ES-I3 (cell line): Measurements from ENCODE around the gene RRM2.
"Not testable (repeated sequence)": the region's sequence is repeated elsewhere in the genome, so short reads cannot be mapped to it uniquely, and the experiment has no call there.

Experiments
- H3K36me3 ChIP-seq: 2 replicates; pipeline ENCODE4 v1.6.1; 2013; ENCODE audit warnings: mild to moderate bottlenecking, low read length, control low read depth, moderate library complexity; ENCODE audit not compliant: insufficient read depth
- H3K4me1 ChIP-seq: 2 replicates; pipeline ENCODE4 v1.6.1; 2013; ENCODE audit warnings: mild to moderate bottlenecking, control low read depth, low read length; ENCODE audit not compliant: insufficient read depth
- H3K9ac ChIP-seq: 2 replicates; pipeline ENCODE4 v1.6.1; 2013; ENCODE audit warnings: low read depth, mild to moderate bottlenecking, low read length, moderate library complexity
- H3K9me3 ChIP-seq: 2 replicates; pipeline ENCODE4 v1.6.1; 2013; ENCODE audit warnings: mild to moderate bottlenecking, low read length, moderate library complexity; ENCODE audit not compliant: control insufficient read depth, insufficient read depth

The RRM2 gene

DNA sequence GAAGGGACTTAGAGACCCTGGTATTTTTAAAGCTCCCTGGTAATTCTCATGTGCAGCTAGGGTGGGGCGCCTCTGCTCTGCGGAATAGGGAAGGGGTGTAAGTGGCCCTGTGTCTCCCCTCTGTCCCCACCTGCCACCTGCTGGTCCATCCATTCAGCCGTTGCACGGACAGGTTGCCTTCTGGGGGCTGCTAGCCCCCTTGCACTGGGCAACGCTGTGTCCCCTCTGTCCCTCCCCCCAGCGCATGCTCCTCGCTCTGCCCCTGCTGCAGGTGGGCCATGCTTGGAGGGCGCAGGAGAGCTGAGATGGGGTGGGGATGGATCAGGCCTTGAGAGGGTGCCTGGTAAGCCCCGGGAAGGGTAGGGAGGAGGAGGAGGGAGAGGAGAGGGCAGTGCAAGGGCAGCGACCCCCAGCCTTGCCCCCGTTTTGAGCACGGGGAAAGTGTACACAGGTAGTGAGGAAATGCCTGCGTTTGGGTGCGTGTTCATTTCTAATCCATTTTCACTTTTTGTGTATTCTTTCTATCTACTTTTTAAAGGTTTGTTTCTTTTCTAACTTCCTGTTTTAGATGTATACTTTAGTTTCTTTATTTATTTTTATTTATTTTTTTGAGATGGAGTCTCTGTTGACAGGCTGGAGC is 23.9 kb downstream of the RRM2 start:
- Histone ChIP-seq H3K9ac (no peak overlapping the region), H3K36me3 (no peaks in the 10 kb centered on the region), H3K9me3 (no peaks in the 10 kb centered on the region), H3K4me1 (no peaks in the 10 kb centered on the region)

GRCh38 chr2:10147050-10147660 is 24.6 kb downstream of the RRM2 start:
- not testable (repeated sequence) for H3K9me3 ChIP-seq, H3K4me1 ChIP-seq, H3K36me3 ChIP-seq, H3K9ac ChIP-seq

- Histone ChIP-seq H3K9ac (no peak overlapping the region), H3K36me3 (no peaks in the 10 kb centered on the region; the same call in 1 of the 2 replicates)
Observed at GRCh38 chr2:10148268-10148667, 25.7 kb downstream of the RRM2 start.

GRCh38 chr2:10149635-10150034 is 27.1 kb downstream of the RRM2 start:
- Histone ChIP-seq H3K9ac (no peak overlapping the region), H3K4me1 (no peaks in the 10 kb centered on the region), H3K9me3 (no peaks in the 10 kb centered on the region), H3K36me3 (no peaks in the 10 kb centered on the region; the same call in 1 of the 2 replicates)

More at GRCh38 chr2:10148268-10148667, 25.7 kb downstream of the RRM2 start:
- Histone ChIP-seq H3K4me1 (no peaks in the 10 kb centered on the region), H3K9me3 (no peaks in the 10 kb centered on the region)

- H3K9me3 ChIP-seq = no peaks in the 10 kb centered on the region
- H3K9ac ChIP-seq = no peak overlapping the region
- H3K4me1 ChIP-seq = no peaks in the 10 kb centered on the region
- H3K36me3 ChIP-seq = no peaks in the 10 kb centered on the region; the same call in 1 of the 2 replicates
Observed at GRCh38 chr2:10150436-10150835, 27.9 kb downstream of the RRM2 start.

- Histone ChIP-seq H3K9me3 (no peaks in the 10 kb centered on the region), H3K9ac (no peak overlapping the region), H3K36me3 (no peaks in the 10 kb centered on the region; the same call in 1 of the 2 replicates), H3K4me1 (no peaks in the 10 kb centered on the region)
Observed at GRCh38 chr2:10151462-10151861, 28.9 kb downstream of the RRM2 start.

- Histone ChIP-seq H3K36me3 (no peaks in the 10 kb centered on the region; the same call in 1 of the 2 replicates), H3K9me3 (no peaks in the 10 kb centered on the region), H3K4me1 (no peaks in the 10 kb centered on the region), H3K9ac (no peak overlapping the region)
Observed at GRCh38 chr2:10157293-10157692, 34.8 kb downstream of the RRM2 start.

DNA sequence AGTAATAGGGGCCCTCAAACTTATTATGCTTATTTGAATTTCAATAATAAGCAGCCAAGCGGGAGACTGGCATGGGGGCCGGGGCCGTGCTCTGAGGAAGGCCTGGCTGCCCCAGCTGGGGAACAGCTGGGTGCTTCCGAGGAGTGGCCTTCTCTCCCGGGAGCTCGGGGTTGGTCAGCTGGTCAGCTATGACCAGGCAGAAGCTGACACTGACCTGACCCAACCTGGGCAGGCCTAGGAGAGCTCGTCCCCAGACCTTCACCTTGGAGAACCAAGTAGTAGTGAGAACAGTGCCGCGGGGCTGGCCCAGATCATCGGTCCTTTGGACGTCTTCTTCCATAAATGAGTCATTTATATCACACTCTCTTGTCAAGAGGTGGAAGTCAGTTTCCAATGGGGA is 36.1 kb downstream of the RRM2 start:
- H3K36me3 ChIP-seq = no peaks in the 10 kb centered on the region; the same call in 1 of the 2 replicates
- H3K9me3 ChIP-seq = no peaks in the 10 kb centered on the region
- no peak overlapping the region for H3K9ac ChIP-seq
- H3K4me1 ChIP-seq = no peaks in the 10 kb centered on the region

GRCh38 chr2:10159086-10159485 is 36.5 kb downstream of the RRM2 start:
- H3K36me3 ChIP-seq = no peaks in the 10 kb centered on the region; the same call in 1 of the 2 replicates
- no peaks in the 10 kb centered on the region for H3K9me3 ChIP-seq
- no peak overlapping the region for H3K9ac ChIP-seq
- H3K4me1 ChIP-seq = no peaks in the 10 kb centered on the region

- Histone ChIP-seq H3K4me1 (no peaks in the 10 kb centered on the region), H3K9me3 (no peaks in the 10 kb centered on the region), H3K36me3 (no peaks in the 10 kb centered on the region; the same call in 1 of the 2 replicates)
Observed at GRCh38 chr2:10159581-10160131, 37.1 kb downstream of the RRM2 start.

DNA sequence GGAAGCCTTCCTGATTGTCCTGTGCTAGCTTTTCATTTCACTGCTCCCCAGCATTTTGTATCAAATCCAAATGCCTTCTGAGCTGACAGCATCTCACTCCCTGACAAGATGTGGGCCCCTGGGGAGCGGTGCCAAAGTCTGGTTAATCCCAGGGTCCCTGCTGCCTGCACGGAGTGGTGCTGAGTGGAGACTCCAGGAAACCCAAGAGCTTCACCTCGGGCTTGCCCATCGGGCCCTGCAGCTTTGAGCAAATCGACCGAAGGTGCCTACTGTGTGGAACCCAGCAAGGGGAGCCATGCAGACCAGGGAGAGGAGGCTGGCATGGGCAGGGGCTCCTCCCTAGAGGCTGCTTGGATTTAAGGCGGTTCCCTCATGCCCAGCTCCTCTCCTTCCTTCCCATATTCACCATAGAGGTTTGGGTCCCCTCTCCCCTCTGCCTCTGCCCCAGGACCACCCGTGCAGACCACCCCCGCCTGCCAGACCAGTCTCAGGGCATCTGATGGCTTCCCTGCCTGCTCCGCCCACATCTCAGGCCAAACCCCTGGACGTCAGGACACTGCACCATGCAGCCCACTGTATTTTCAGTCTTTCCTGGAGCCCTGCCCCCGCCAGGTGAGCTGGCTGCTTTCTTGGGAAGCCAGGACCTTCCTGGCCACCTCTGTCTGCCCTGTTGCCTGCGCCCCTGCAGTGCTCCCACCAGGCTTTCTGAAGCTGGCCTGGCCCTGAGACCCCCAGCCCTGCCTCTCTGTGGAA is 37.8 kb downstream of the RRM2 start:
- no peaks in the 10 kb centered on the region; the same call in 1 of the 2 replicates for H3K36me3 ChIP-seq
- H3K9me3 ChIP-seq = no peaks in the 10 kb centered on the region
- no peak overlapping the region for H3K9ac ChIP-seq
- no peaks in the 10 kb centered on the region for H3K4me1 ChIP-seq

More at GRCh38 chr2:10159581-10160131, 37.1 kb downstream of the RRM2 start:
- no peak overlapping the region for H3K9ac ChIP-seq

- Histone ChIP-seq H3K36me3 (no peaks in the 10 kb centered on the region; the same call in 1 of the 2 replicates), H3K9me3 (no peaks in the 10 kb centered on the region), H3K4me1 (no peaks in the 10 kb centered on the region), H3K9ac (no peak overlapping the region)
Observed at GRCh38 chr2:10161206-10161931, 38.8 kb downstream of the RRM2 start.

DNA sequence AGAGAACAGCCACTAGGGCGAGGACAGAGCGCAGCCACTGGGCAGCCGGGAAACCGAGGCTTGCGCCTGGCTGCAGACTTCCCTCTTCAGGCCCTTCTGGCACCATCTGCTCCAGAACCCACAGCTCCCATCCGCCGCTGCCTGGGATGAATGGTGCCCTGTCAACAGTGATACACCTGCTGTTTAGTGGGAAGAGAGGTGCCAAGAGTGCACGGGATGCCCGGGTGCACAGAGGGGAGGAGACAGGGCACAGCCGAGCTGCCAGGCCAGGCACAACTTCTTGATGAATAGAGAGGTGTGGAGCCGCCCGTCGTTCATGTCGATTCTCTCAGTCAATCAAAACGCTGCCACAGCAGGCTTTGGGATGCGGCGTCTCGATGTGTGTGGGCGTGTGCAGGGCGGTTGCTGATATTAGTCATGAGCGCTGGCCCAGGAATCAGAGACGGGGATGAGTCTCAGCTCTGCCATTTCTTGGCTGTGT is 39.5 kb downstream of the RRM2 start:
- no peak overlapping the region for H3K9ac ChIP-seq
- no peaks in the 10 kb centered on the region for H3K4me1 ChIP-seq
- H3K36me3 ChIP-seq = no peaks in the 10 kb centered on the region; the same call in 1 of the 2 replicates
- H3K9me3 ChIP-seq = no peaks in the 10 kb centered on the region
